Neuronal stem cell (in vitro differentiated cells): ENCODE data around the gene EPHA7.

Experiments
- DNase-seq: peaks from one replicate; pipeline ENCODE4 v3.0.0-alpha.2; 2013; ENCODE audit warnings: low spot score
- H2AFZ ChIP-seq: one replicate; pipeline ENCODE4 v1.6.1; 2013; ENCODE audit warnings: mild to moderate bottlenecking, low read length, inconsistent platforms
- H2AK5ac ChIP-seq: 2 replicates; pipeline ENCODE4 v1.6.1; 2013; ENCODE audit warnings: low read depth, mild to moderate bottlenecking, inconsistent platforms, low read length, moderate library complexity, mixed read lengths
- H2BK120ac ChIP-seq: 2 replicates; pipeline ENCODE4 v1.6.1; 2013; ENCODE audit warnings: low read depth, mild to moderate bottlenecking, inconsistent platforms, low read length, moderate library complexity, mixed read lengths
- H2BK12ac ChIP-seq: one replicate; pipeline ENCODE4 v1.6.1; 2013; ENCODE audit warnings: low read length, inconsistent platforms
- H2BK15ac ChIP-seq: 2 replicates; pipeline ENCODE4 v1.6.1; 2013; ENCODE audit warnings: mild to moderate bottlenecking, low read length, inconsistent platforms, mixed read lengths
- H2BK5ac ChIP-seq: one replicate; pipeline ENCODE4 v1.6.1; 2013; ENCODE audit warnings: inconsistent platforms, mild to moderate bottlenecking, low read length, moderate library complexity
- H3K14ac ChIP-seq: one replicate; pipeline ENCODE4 v1.6.1; 2013; ENCODE audit warnings: low read length, inconsistent platforms
- H3K18ac ChIP-seq: 2 replicates; pipeline ENCODE4 v1.6.1; 2013; ENCODE audit warnings: low read length, inconsistent platforms
- H3K23ac ChIP-seq: 2 replicates; pipeline ENCODE4 v1.6.1; 2013; ENCODE audit warnings: low read depth, mild to moderate bottlenecking, mixed read lengths, low read length, inconsistent platforms; ENCODE audit not compliant: poor library complexity
- H3K27ac ChIP-seq: replicated peaks from 3 replicates; pipeline ENCODE4 v1.5.1; 2013; ENCODE audit warnings: low read length, inconsistent platforms
- H3K27me3 ChIP-seq, 3 experiments: 2 replicates each; pipeline ENCODE4 v1.6.1; 2013; ENCODE audit warnings: low read length in 3 of 3, mild to moderate bottlenecking in 2 of 3, inconsistent platforms in 1 of 3, low read depth in 1 of 3, mixed read lengths in 1 of 3, moderate library complexity in 1 of 3; ENCODE audit not compliant: control insufficient read depth in 3 of 3, insufficient read depth in 3 of 3
- H3K36me3 ChIP-seq, 2 donors: replicated peaks in 1 of 2; 2 replicates each; pipeline ENCODE4 v1.6.1; 2013; ENCODE audit warnings: low read length in 2 of 2; ENCODE audit not compliant: control insufficient read depth in 2 of 2, insufficient read depth in 2 of 2
- H3K4ac ChIP-seq: 2 replicates; pipeline ENCODE4 v1.6.1; 2013; ENCODE audit warnings: inconsistent platforms, mild to moderate bottlenecking, low read length, moderate library complexity
- H3K4me1 ChIP-seq, 2 donors: 1 replicate in 1 of 2; 2 replicates in 1 of 2; pipeline ENCODE4 v1.6.1; 2013; ENCODE audit warnings: low read length in 2 of 2, low read depth in 1 of 2; ENCODE audit not compliant: control insufficient read depth in 2 of 2, insufficient read depth in 1 of 2
- H3K4me2 ChIP-seq: one replicate; pipeline ENCODE4 v1.6.1; 2013; ENCODE audit warnings: mild to moderate bottlenecking, low read length, inconsistent platforms; ENCODE audit not compliant: insufficient read depth, poor library complexity, severe bottlenecking
- H3K4me3 ChIP-seq, 2 donors: 2 replicates each; pipeline ENCODE4 v1.5.1; 2013; ENCODE audit warnings: low read length in 2 of 2, mild to moderate bottlenecking in 2 of 2, inconsistent platforms in 1 of 2, moderate library complexity in 1 of 2
- H3K79me1 ChIP-seq: one replicate; pipeline ENCODE4 v1.6.1; 2013; ENCODE audit warnings: low read depth, mild to moderate bottlenecking, inconsistent platforms, low read length, moderate library complexity
- H3K9ac ChIP-seq: one replicate; pipeline ENCODE4 v1.6.1; 2013; ENCODE audit warnings: mild to moderate bottlenecking, low read depth, low read length, inconsistent platforms; ENCODE audit not compliant: poor library complexity
- H3K9me3 ChIP-seq, 2 donors: replicated peaks in 1 of 2; 2 replicates each; pipeline versions ENCODE3 to v1.6.1; 2013; ENCODE audit warnings: low read length in 2 of 2, mild to moderate bottlenecking in 2 of 2, inconsistent platforms in 1 of 2, low read depth in 1 of 2, mixed read lengths in 1 of 2, moderate library complexity in 1 of 2; ENCODE audit not compliant: control insufficient read depth in 2 of 2, insufficient read depth in 1 of 2
- H4K8ac ChIP-seq: one replicate; pipeline ENCODE4 v1.6.1; 2013; ENCODE audit warnings: low read depth, mild to moderate bottlenecking, inconsistent platforms, low read length, moderate library complexity
- H4K91ac ChIP-seq: one replicate; pipeline ENCODE4 v1.6.1; 2013; ENCODE audit warnings: low read length, low read depth, mild to moderate bottlenecking, inconsistent platforms; ENCODE audit not compliant: poor library complexity
- WGBS, 2 donors: extraction: QIAGEN DNeasy Blood & Tissue Kit; methylation state at CpG; one replicate each; pipeline ENCODE4 v1.1.7; 2013; ENCODE audit warnings: missing lambda C conversion rate in 2 of 2, mixed read lengths in 1 of 2; ENCODE audit not compliant: insufficient read length in 2 of 2, insufficient replicate concordance in 1 of 2; ENCODE audit errors: extremely low coverage in 2 of 2; 5-methylcytosine and 5-hydroxymethylcytosine counted together

The EPHA7 gene

GRCh38 chr6:93293460-93293859 is 125.9 kb downstream of the EPHA7 start:
- no peaks in the 10 kb centered on the region for H3K4me1 ChIP-seq
- no peak overlapping the region for H3K4ac ChIP-seq
- H3K14ac ChIP-seq: no peak overlapping the region
- H4K91ac ChIP-seq: no peak overlapping the region
- H3K9me3 ChIP-seq: no peaks in the 10 kb centered on the region
- no peak overlapping the region for H2AFZ ChIP-seq
- H3K9ac ChIP-seq: no peak overlapping the region
- H3K79me1 ChIP-seq: no peaks in the 10 kb centered on the region
- H3K27ac ChIP-seq: no peak overlapping the region
- no peak overlapping the region for H4K8ac ChIP-seq
- DNase-seq: no peak
- H2BK12ac ChIP-seq: no peak overlapping the region
- no peak overlapping the region for H2AK5ac ChIP-seq
- no peak overlapping the region for H2BK15ac ChIP-seq
- WGBS, 2 donors: no CpG with 5 or more reads among the region's 4 CpGs
- no peaks in the 10 kb centered on the region for H3K36me3 ChIP-seq
- no peak overlapping the region for H2BK5ac ChIP-seq
- H3K23ac ChIP-seq: no peak overlapping the region
- H3K18ac ChIP-seq: no peak overlapping the region
- H3K4me2 ChIP-seq: no peak overlapping the region
- no peak overlapping the region for H3K4me3 ChIP-seq
- no peak overlapping the region for H2BK120ac ChIP-seq
- no peaks in the 10 kb centered on the region for H3K27me3 ChIP-seq

GRCh38 chr6:93282521-93283031 is 136.8 kb downstream of the EPHA7 start:
- no CpG with 5 or more reads among the region's 28 CpGs for WGBS, 2 donors
- Histone ChIP-seq H3K27ac (no peak overlapping the region), H3K23ac (no peak overlapping the region), H2AFZ (no peak overlapping the region), H2BK15ac (no peak overlapping the region), H3K9ac (no peak overlapping the region), H3K9me3 (no peaks in the 10 kb centered on the region), H2BK120ac (no peak overlapping the region), H3K4me2 (no peak overlapping the region), H3K4me3 (no peak overlapping the region), H3K14ac (peak overlapping the region; percentile 38), H4K91ac (no peak overlapping the region), H3K18ac (no peak overlapping the region), H2BK12ac (no peak overlapping the region), H3K4ac (no peak overlapping the region), H4K8ac (no peak overlapping the region), H3K79me1 (no peaks in the 10 kb centered on the region), H3K27me3 (no peaks in the 10 kb centered on the region), H2AK5ac (no peak overlapping the region), H3K36me3 (no peaks in the 10 kb centered on the region), H3K4me1 (no peaks in the 10 kb centered on the region), H2BK5ac (no peak overlapping the region)
- no peak for DNase-seq

DNA sequence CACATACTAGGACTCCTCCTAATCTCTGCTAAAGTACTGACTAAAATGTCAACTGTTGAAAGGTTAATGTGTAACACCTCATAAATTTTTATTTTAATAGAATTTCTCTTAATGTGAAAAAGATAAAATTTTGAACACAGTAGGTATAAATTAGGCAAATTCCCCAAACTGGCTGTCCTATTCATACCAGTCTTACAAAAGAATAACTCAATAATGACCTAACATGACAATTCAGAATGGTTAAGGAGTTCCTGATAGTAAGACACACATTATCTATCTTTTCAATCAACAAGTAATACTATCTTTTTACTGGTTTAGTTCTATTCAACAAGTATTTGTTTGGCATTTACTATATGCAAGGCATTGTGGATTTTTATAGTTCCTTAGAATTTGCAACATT is 141.1 kb downstream of the EPHA7 start:
- Histone ChIP-seq H3K27ac (no peak overlapping the region), H3K9me3 (no peaks in the 10 kb centered on the region), H3K9ac (no peak overlapping the region), H3K4me1 (no peaks in the 10 kb centered on the region), H2BK15ac (no peak overlapping the region), H3K4me2 (no peak overlapping the region), H3K18ac (no peak overlapping the region), H2AFZ (no peak overlapping the region), H4K91ac (no peak overlapping the region), H3K27me3 (no peaks in the 10 kb centered on the region), H4K8ac (no peak overlapping the region), H2BK5ac (no peak overlapping the region), H2BK120ac (no peak overlapping the region), H3K4ac (no peak overlapping the region), H3K23ac (no peak overlapping the region), H3K4me3 (no peak overlapping the region), H2BK12ac (no peak overlapping the region), H3K79me1 (no peaks in the 10 kb centered on the region), H3K14ac (no peak overlapping the region), H3K36me3 (no peaks in the 10 kb centered on the region), H2AK5ac (no peak overlapping the region)
- DNase-seq: no peak

DNA sequence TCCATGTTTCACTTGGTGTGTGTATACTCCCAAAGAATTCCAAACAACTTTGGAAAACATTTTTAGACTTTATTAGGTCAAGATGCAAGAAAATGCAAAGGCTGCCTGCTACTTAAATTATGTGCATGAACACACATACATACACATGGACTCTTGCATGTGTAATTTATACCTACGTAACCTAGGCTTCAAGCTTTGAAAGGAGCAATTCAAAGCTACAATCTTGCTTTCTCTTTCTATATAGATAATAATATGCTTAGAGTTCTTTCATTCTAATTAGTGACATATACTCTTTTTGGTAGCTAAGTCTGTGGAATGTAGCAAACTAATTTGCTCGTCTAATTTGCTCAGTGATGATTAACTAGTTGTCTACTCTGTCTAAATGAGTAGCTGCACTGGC is 146.5 kb downstream of the EPHA7 start:
- no peak overlapping the region for H2AK5ac ChIP-seq
- H2BK120ac ChIP-seq: no peak overlapping the region
- no peak overlapping the region for H3K4me2 ChIP-seq
- H4K91ac ChIP-seq: no peak overlapping the region
- H3K4me3 ChIP-seq: no peak overlapping the region
- no peak overlapping the region for H2BK15ac ChIP-seq
- no peak overlapping the region for H2BK5ac ChIP-seq
- H4K8ac ChIP-seq: no peak overlapping the region
- no peak overlapping the region for H3K18ac ChIP-seq
- H3K23ac ChIP-seq: no peak overlapping the region
- H2AFZ ChIP-seq: no peak overlapping the region
- no peak for DNase-seq
- no peak overlapping the region for H3K27ac ChIP-seq
- no peaks in the 10 kb centered on the region for H3K27me3 ChIP-seq
- H3K36me3 ChIP-seq: no peaks in the 10 kb centered on the region
- no peak overlapping the region for H3K14ac ChIP-seq
- H3K4me1 ChIP-seq: peaks cover 0 to 4% of the 10 kb centered on the region in 2 donors
- no CpG with 5 or more reads among the region's 2 CpGs for WGBS, 2 donors
- no peak overlapping the region for H3K9ac ChIP-seq
- no peaks in the 10 kb centered on the region for H3K79me1 ChIP-seq
- H3K4ac ChIP-seq: no peak overlapping the region
- H3K9me3 ChIP-seq: no peaks in the 10 kb centered on the region
- H2BK12ac ChIP-seq: no peak overlapping the region
